GM12873 (cell line): ENCODE results near the gene ACSL6.

Experiments
- TF ChIP-seq, protein P1 (sequence below): IDR thresholded peaks from 2 replicates; pipeline ENCODE4 v1.5.1; 2012; ENCODE audit warnings: low read depth, mild to moderate bottlenecking, moderate library complexity, low read length, control low read depth; ENCODE audit not compliant: insufficient read depth; ENCODE audit errors: missing control alignments

ACSL6 gene

DNA sequence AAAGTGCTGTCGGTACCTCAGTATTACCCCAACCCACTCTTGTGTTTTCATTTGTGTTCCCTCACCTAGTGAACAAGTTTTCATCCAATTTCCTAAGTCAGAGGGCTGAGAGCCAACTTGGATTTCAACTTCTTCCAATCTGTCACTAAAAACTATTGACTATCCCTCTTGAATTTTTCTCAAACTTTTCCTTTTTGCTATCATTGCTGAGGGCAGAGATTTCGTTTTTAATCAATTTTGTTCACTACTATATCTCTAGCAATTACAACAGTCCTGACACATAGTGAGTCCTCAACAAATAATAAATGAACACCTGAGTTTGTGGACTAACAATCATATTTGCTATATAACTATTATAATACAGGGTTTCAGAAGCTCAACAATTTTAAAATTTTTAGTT, 95.0 kb downstream of the ACSL6 start:
- TF ChIP-seq, protein P1, sequence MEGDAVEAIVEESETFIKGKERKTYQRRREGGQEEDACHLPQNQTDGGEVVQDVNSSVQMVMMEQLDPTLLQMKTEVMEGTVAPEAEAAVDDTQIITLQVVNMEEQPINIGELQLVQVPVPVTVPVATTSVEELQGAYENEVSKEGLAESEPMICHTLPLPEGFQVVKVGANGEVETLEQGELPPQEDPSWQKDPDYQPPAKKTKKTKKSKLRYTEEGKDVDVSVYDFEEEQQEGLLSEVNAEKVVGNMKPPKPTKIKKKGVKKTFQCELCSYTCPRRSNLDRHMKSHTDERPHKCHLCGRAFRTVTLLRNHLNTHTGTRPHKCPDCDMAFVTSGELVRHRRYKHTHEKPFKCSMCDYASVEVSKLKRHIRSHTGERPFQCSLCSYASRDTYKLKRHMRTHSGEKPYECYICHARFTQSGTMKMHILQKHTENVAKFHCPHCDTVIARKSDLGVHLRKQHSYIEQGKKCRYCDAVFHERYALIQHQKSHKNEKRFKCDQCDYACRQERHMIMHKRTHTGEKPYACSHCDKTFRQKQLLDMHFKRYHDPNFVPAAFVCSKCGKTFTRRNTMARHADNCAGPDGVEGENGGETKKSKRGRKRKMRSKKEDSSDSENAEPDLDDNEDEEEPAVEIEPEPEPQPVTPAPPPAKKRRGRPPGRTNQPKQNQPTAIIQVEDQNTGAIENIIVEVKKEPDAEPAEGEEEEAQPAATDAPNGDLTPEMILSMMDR = no peak

DNA sequence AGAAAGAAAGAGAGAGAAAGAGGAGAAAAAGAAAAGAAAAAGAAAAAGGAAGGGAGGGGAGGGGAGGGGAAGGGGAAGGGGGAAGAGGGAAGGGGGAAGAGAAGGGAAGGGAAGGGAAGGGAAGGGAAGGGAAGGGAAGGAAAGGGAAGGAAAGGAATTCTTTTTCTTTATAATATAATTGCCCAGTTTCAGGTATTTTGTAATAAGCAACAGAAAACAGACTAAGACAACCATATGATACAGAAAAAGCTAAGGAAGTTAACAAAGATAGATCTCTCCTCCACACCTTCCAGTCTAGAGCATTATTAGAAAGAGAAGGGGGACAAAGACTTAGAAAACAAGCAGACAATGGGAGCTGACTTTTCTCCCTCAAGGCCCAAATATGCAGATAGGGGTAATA, 97.0 kb downstream of the ACSL6 start:
- TF ChIP-seq, protein P1 = no peak

DNA sequence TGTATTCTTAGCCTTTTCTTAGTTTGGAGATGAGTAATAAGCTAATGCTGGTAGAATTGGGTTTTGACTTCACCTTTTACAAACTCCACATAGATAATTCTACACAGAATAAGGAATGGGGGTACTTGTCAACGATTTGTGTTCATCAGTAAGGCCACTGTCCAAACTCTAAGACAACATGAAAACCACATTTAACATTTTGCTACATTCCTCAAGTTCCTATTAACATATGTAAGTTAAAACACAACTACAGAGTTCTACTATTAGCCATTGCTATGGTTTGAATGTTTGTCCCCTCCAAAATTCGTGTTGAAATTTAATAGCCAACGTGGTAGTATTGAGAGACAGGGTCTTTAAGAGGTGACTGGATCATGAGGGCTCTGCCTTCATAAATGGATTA, 97.9 kb downstream of the ACSL6 start:
- TF ChIP-seq, protein P1 = no peak

DNA sequence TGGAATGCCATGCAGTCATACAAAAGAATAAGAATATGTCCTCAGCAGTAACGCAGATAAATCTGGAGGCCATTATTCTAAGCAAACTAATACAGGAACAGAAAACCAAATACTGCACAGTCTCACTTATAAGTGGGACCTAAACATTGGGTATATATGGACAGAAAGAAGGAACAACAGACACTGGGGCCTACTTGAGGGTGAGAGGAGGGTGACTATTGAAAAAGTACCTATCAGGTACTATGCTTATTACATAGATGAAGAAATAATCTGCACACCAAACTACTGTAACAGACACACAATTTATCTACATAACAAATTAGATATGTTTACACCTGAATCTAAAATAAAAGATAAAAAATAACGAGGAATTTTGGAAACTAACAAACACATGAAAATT, 104.8 kb downstream of the ACSL6 start:
- TF ChIP-seq, protein P1 = no peak
